ENCODE results near the gene ATP5PF.
"Not testable (repeated sequence)": the region's sequence is repeated elsewhere in the genome, so short reads cannot be mapped to it uniquely, and the experiment has no call there.

ATP5PF gene

GRCh38 chr21:25732091-25732760, 2.5 kb downstream of the ATP5PF start:
- in situ Hi-C loops (cut with HindIII; ENCODE audit: low sequenced_read_pairs) = no loop called here

GRCh38 chr21:25722631-25723030, 12.1 kb downstream of the ATP5PF start:
- in situ Hi-C loops (cut with HindIII; ENCODE audit: low sequenced_read_pairs) = no loop called here

GRCh38 chr21:25721987-25722386, 12.7 kb downstream of the ATP5PF start:
- in situ Hi-C loops (cut with HindIII; ENCODE audit: low sequenced_read_pairs) = no loop called here

GRCh38 chr21:25717491-25718147, 17.1 kb downstream of the ATP5PF start:
- in situ Hi-C loops (cut with HindIII; ENCODE audit: low sequenced_read_pairs) = no loop called here

- in situ Hi-C loops (cut with HindIII; ENCODE audit: low sequenced_read_pairs) = not testable (repeated sequence)
Observed at GRCh38 chr21:25714066-25714465, 20.6 kb downstream of the ATP5PF start.

GRCh38 chr21:25710550-25710949, 24.2 kb downstream of the ATP5PF start:
- in situ Hi-C loops (cut with HindIII; ENCODE audit: low sequenced_read_pairs) = no loop called here

GRCh38 chr21:25709684-25710265, 24.9 kb downstream of the ATP5PF start:
- in situ Hi-C loops (cut with HindIII; ENCODE audit: low sequenced_read_pairs) = no loop called here

GRCh38 chr21:25708467-25709065, 26.1 kb downstream of the ATP5PF start:
- in situ Hi-C loops (cut with HindIII; ENCODE audit: low sequenced_read_pairs) = no loop called here

GRCh38 chr21:25701529-25701928, 33.2 kb downstream of the ATP5PF start:
- in situ Hi-C loops (cut with HindIII; ENCODE audit: low sequenced_read_pairs) = no loop called here

- in situ Hi-C loops (cut with HindIII; ENCODE audit: low sequenced_read_pairs) = no loop called here
Observed at GRCh38 chr21:25700741-25701140, 34.0 kb downstream of the ATP5PF start.

- in situ Hi-C loops (cut with HindIII; ENCODE audit: low sequenced_read_pairs) = not testable (repeated sequence)
Observed at GRCh38 chr21:25695461-25695860, 39.2 kb downstream of the ATP5PF start.

- in situ Hi-C loops (cut with HindIII; ENCODE audit: low sequenced_read_pairs) = no loop called here
Observed at GRCh38 chr21:25691976-25692375, 42.7 kb downstream of the ATP5PF start.

- in situ Hi-C loops (cut with HindIII; ENCODE audit: low sequenced_read_pairs) = no loop called here
Observed at GRCh38 chr21:25689226-25689625, 45.5 kb downstream of the ATP5PF start.

GRCh38 chr21:25688275-25689155, 46.2 kb downstream of the ATP5PF start:
- in situ Hi-C loops (cut with HindIII; ENCODE audit: low sequenced_read_pairs) = no loop called here

- in situ Hi-C loops (cut with HindIII; ENCODE audit: low sequenced_read_pairs) = no loop called here
Observed at GRCh38 chr21:25687787-25688186, 46.9 kb downstream of the ATP5PF start.

- in situ Hi-C loops (cut with HindIII; ENCODE audit: low sequenced_read_pairs) = no loop called here
Observed at GRCh38 chr21:25682382-25682781, 52.3 kb downstream of the ATP5PF start.

GRCh38 chr21:25676451-25676850, 58.3 kb downstream of the ATP5PF start:
- in situ Hi-C loops (cut with HindIII; ENCODE audit: low sequenced_read_pairs) = no loop called here

All from DLD1 (cell line).